GM12801 (cell line): ENCODE data around the gene BMP2K.

Experiments used
- CTCF ChIP-seq: IDR thresholded peaks from one replicate; pipeline ENCODE4 v1.5.1; 2011; ENCODE audit warnings: control low read depth; ENCODE audit not compliant: insufficient read length; ENCODE audit errors: extremely low read depth

BMP2K gene

GRCh38 chr4:78742300-78742699 is 33.9 kb upstream of the BMP2K start:
- TF ChIP-seq CTCF, result no peak

DNA sequence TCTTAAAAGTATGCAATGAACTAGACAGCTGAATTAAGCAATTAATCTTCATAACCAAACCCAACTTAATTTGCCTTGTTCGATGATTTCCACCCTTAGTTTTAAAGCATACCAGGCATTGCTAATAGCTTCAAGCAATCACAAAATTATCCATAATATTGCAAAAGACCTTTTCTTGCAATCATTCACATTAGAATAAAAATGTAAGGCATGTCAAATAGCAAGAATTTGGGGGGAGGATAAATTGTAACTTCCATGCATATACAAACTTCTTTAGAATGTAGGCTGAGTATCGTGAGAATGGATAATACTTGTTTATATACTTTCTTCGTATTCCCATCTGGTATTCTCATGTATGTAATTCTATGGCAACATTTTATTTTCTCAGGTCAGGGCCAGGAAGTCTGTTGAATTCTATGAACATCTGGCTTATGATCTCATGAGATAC is 28.7 kb upstream of the BMP2K start:
- TF ChIP-seq CTCF, result no peak

- no peak for TF ChIP-seq CTCF
Measured at GRCh38 chr4:78748381-78748780, 27.8 kb upstream of the BMP2K start.

DNA sequence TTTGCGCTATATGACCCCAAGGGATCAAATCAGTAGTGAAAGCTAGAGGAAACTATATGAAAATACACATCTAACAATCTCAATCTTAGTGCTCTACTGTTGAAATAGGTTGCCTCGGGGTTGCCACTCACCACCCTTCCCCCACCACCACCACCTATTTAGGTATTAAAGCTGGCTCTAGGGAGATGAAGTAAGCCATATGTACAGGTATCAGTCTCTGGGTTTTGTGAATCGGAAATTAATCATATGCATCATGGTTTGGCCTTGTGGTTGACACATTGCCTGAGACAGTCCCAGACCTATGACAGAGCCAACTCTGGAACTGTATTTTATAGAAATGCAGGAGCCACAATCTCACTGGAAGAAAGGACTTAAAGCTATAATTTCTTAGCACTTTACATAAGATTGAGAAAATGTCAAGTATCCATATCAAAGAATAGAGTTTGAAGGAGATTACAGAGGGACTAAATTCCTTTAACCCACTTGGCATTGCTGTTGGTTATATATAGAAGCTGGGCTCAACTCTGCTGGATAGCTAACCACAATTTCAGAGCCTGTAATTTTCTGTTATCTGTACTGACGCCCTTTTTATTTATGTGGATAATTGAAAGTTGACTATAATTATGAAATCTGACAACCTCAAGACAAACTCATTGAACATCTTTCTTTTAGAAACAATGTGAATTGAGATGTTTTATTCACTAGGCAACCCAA is 26.7 kb upstream of the BMP2K start:
- no peak for TF ChIP-seq CTCF

GRCh38 chr4:78749972-78750727 is 26.0 kb upstream of the BMP2K start:
- no peak for TF ChIP-seq CTCF

DNA sequence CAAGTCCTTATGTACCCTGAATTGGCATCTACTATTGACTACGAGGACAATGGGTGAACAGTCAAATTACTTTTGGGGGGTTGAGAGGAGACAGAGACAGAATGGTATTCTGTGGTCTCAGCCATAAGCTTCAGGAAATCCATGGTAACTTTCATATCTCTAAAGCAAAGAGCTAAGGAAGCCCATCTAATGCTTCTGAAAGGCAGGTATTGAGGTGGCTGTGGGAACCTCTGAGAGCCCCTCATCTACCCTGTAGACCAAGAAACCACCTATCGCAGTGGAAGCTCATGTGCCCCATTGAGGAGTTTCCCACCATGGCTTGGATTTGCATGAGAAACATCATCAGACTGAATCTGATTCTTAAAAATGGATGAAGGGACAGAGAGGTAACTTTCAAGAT is 23.1 kb upstream of the BMP2K start:
- no peak for TF ChIP-seq CTCF

GRCh38 chr4:78754872-78755271 is 21.3 kb upstream of the BMP2K start:
- TF ChIP-seq CTCF, result no peak
